Lung microvascular endothelial cell (primary cell): ENCODE measurements around the gene SLC19A3. TPM values are rescaled to one million over a fixed set of nuclear protein-coding genes. Genes with fewer than 3 reads are reported as not detected.
"Not testable (repeated sequence)": the region's sequence is repeated elsewhere in the genome, so short reads cannot be mapped to it uniquely, and the experiment has no call there.

ENCODE experiments used
- DNase-seq, 2 donors: peaks; one replicate each; pipeline versions ENCODE4 v3.0.0 to v3.0.0-alpha.2; 2010; ENCODE audit warnings: low read depth in 2 of 2
- total RNA-seq: library from RNA; depleted of rRNA; stranded (reverse); fragments of >200 nt; gene quantifications from 2 replicates; pipeline ENCODE4 v1.2.1, GENCODE V29; 2014

SLC19A3 gene
- total RNA-seq, 1 donor from 2014 or later = not detected

- no peak for DNase-seq
Observed at GRCh38 chr2:227703961-227704360, 13.9 kb downstream of the SLC19A3 start.

GRCh38 chr2:227703280-227703732 is 14.5 kb downstream of the SLC19A3 start:
- DNase-seq = no peak

- no peak for DNase-seq
Observed at GRCh38 chr2:227701556-227701955, 16.3 kb downstream of the SLC19A3 start.

GRCh38 chr2:227696990-227697679 is 20.7 kb downstream of the SLC19A3 start:
- no peak for DNase-seq

GRCh38 chr2:227687189-227687588 is 30.6 kb downstream of the SLC19A3 start:
- no peak for DNase-seq

GRCh38 chr2:227684258-227684657 is 33.6 kb downstream of the SLC19A3 start:
- DNase-seq = no peak

- DNase-seq = no peak
Observed at GRCh38 chr2:227677928-227678327, 39.9 kb downstream of the SLC19A3 start.

GRCh38 chr2:227674485-227674884 is 43.3 kb downstream of the SLC19A3 start:
- no peak for DNase-seq

- not testable (repeated sequence) for DNase-seq
Observed at GRCh38 chr2:227673620-227674019, 44.2 kb downstream of the SLC19A3 start.

GRCh38 chr2:227671170-227671905 is 46.5 kb downstream of the SLC19A3 start:
- no peak for DNase-seq

- DNase-seq = not testable (repeated sequence)
Observed at GRCh38 chr2:227666631-227667170, 51.1 kb downstream of the SLC19A3 start, which contains the start of gene SCYGR5. TSS of gene SCYGR5 (plus strand) at chr2:227666804. CDS start at chr2:227666804, 0 bp downstream.

GRCh38 chr2:227665189-227665940 is 52.5 kb downstream of the SLC19A3 start:
- DNase-seq = no peak

- DNase-seq = no peak
Observed at GRCh38 chr2:227661827-227662226, 56.0 kb downstream of the SLC19A3 start.

GRCh38 chr2:227661025-227661649 is 56.7 kb downstream of the SLC19A3 start:
- no peak for DNase-seq

- DNase-seq = peak; percentile 9 to 29
Observed at GRCh38 chr2:227657199-227657845, 60.5 kb downstream of the SLC19A3 start.

- peak; percentile 13 to 84 for DNase-seq
Observed at GRCh38 chr2:227655454-227655853, 62.4 kb downstream of the SLC19A3 start.

GRCh38 chr2:227654426-227654825 is 63.4 kb downstream of the SLC19A3 start:
- no peak for DNase-seq

GRCh38 chr2:227653419-227653818 is 64.4 kb downstream of the SLC19A3 start:
- no peak for DNase-seq

- no peak for DNase-seq
Observed at GRCh38 chr2:227643990-227644551, 73.8 kb downstream of the SLC19A3 start.

GRCh38 chr2:227642656-227643055 is 75.2 kb downstream of the SLC19A3 start:
- no peak for DNase-seq
